Endothelial cell of umbilical vein (primary cell): ENCODE measurements around the gene FAM210A.

Experiments used
- EZH2 ChIP-seq: IDR thresholded peaks from 2 replicates; pipeline ENCODE4 v1.6.1; 2012; ENCODE audit warnings: borderline replicate concordance, low read depth, mild to moderate bottlenecking, moderate library complexity, low read length, inconsistent platforms; ENCODE audit not compliant: severe bottlenecking
- FOS ChIP-seq: IDR thresholded peaks from 2 replicates; pipeline ENCODE4 v1.6.1; 2011; ENCODE audit warnings: mild to moderate bottlenecking, low read length, moderate library complexity, borderline replicate concordance; ENCODE audit not compliant: insufficient read depth
- GATA2 ChIP-seq: IDR thresholded peaks from 2 replicates; pipeline ENCODE4 v1.7.0; 2011; ENCODE audit warnings: low read depth, mild to moderate bottlenecking, moderate library complexity, mixed read lengths, low read length; ENCODE audit not compliant: insufficient read length, insufficient read depth
- JUN ChIP-seq: IDR thresholded peaks from 2 replicates; pipeline ENCODE4 v1.6.1; 2011; ENCODE audit warnings: borderline replicate concordance, low read depth; ENCODE audit not compliant: insufficient read length, insufficient read depth
- MAX ChIP-seq: IDR thresholded peaks from 2 replicates; pipeline ENCODE4 v1.6.1; 2011; ENCODE audit not compliant: insufficient read depth, insufficient read length
- POLR2A ChIP-seq: IDR thresholded peaks from 2 replicates; pipeline ENCODE4 v1.6.1; 2012; ENCODE audit warnings: low read depth, mild to moderate bottlenecking, control low read depth, low read length
- POLR2AphosphoS5 ChIP-seq: IDR thresholded peaks from 2 replicates; pipeline ENCODE4 v1.6.1; 2012; ENCODE audit warnings: low read depth, mild to moderate bottlenecking, control low read depth, low read length, moderate library complexity; ENCODE audit not compliant: insufficient read depth
- TF ChIP-seq, protein P1 (sequence below), 2 donors: IDR thresholded peaks; 1 replicate in 1 of 2; 2 replicates in 1 of 2; pipeline ENCODE4 v1.5.1; 2011; ENCODE audit warnings: low read length in 2 of 2, mild to moderate bottlenecking in 2 of 2, moderate library complexity in 2 of 2, control low read depth in 1 of 2, inconsistent platforms in 1 of 2, low read depth in 1 of 2; ENCODE audit not compliant: insufficient read depth in 1 of 2; ENCODE audit errors: extremely low read depth in 1 of 2

GRCh38 chr18:13616041-13616440, 110.3 kb downstream of the FAM210A start:
- TF ChIP-seq EZH2: no peak
- TF ChIP-seq, protein P1, sequence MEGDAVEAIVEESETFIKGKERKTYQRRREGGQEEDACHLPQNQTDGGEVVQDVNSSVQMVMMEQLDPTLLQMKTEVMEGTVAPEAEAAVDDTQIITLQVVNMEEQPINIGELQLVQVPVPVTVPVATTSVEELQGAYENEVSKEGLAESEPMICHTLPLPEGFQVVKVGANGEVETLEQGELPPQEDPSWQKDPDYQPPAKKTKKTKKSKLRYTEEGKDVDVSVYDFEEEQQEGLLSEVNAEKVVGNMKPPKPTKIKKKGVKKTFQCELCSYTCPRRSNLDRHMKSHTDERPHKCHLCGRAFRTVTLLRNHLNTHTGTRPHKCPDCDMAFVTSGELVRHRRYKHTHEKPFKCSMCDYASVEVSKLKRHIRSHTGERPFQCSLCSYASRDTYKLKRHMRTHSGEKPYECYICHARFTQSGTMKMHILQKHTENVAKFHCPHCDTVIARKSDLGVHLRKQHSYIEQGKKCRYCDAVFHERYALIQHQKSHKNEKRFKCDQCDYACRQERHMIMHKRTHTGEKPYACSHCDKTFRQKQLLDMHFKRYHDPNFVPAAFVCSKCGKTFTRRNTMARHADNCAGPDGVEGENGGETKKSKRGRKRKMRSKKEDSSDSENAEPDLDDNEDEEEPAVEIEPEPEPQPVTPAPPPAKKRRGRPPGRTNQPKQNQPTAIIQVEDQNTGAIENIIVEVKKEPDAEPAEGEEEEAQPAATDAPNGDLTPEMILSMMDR (IDR thresholded peaks at IDR 0.05; ENCODE audit: extremely low read depth in 1 of 2, insufficient read depth in 1 of 2, low read depth in 1 of 2, low read length in 2 of 2): no peak
- no peak for TF ChIP-seq POLR2A
- TF ChIP-seq FOS: no peak
- TF ChIP-seq POLR2AphosphoS5: no peak
- no peak for TF ChIP-seq JUN
- no peak for TF ChIP-seq MAX
- TF ChIP-seq GATA2: no peak
